HCT116 (cell line): ENCODE results near the gene ARSG. TPM values are rescaled to one million over a fixed set of nuclear protein-coding genes. Genes with fewer than 3 reads are reported as not detected.

ENCODE experiments used
- ATAC-seq: fragments of 200-7000 bp; cut with Tn5 transposase; 2 replicates; pipeline ENCODE4 v1.9.1; 2020; ENCODE audit warnings: mild to moderate bottlenecking, moderate library complexity
- BruUV-seq: library from RNA; stranded (reverse); fragments of 400-500 nt; replicated peaks from 2 replicates; lab custom pipeline; 2021; lab: Mats Ljungman, UMichigan
- CTCF ChIA-PET: fragments of 300-600 bp; sonication (Branson Sonifier 250); formaldehyde crosslinking; loops from one replicate; lab custom pipeline; 2021; ENCODE audit warnings: antibody characterized with exemption; lab: Charles Lee
- POLR2A ChIA-PET: fragments of 300-600, 350-600 bp; sonication (Branson Sonifier 250); formaldehyde crosslinking; loops from one replicate; lab custom pipeline; 2021; ENCODE audit warnings: antibody characterized with exemption; lab: Charles Lee
- RAD21 ChIA-PET, 2 experiments: fragments of 300-600 bp; sonication (Branson Sonifier 250); formaldehyde crosslinking; loops; one replicate each; lab custom pipeline; 2023; ENCODE audit warnings: low total read pairs in 2 of 2; ENCODE audit not compliant: uncharacterized antibody in 2 of 2, unreplicated experiment in 2 of 2, low non-redundant PET in 1 of 2; lab: Charles Lee
- DNase-seq: peaks from one replicate; pipeline ENCODE4 v3.0.0-alpha.2; 2010; ENCODE audit warnings: low read depth, low spot score
- H2AFZ ChIP-seq: fragments of 200-600 bp; shearing (Covaris generic), sonication (generic); 2 replicates; pipeline ENCODE4 v1.6.1; 2017; ENCODE audit warnings: low read depth, mixed run types, mixed read lengths, antibody characterized with exemption, low read length; ENCODE audit not compliant: poor library complexity, severe bottlenecking
- H3K27ac ChIP-seq: 2 replicates; pipeline ENCODE4 v1.5.1; 2012; ENCODE audit warnings: low read depth, low read length
- H3K27me3 ChIP-seq: fragments of 200-600 bp; sonication (generic); 2 replicates; pipeline ENCODE4 v1.6.1; 2016; ENCODE audit warnings: mixed run types, low read length, mixed read lengths; ENCODE audit not compliant: insufficient read depth
- H3K36me3 ChIP-seq, 2 experiments: fragments of 200-500 bp in 1 of 2; fragments of 200-600 bp in 1 of 2; sonication (Bioruptor generic) in 1 of 2; sonication (generic) in 1 of 2; 2 replicates each; pipeline versions ENCODE4 v1.5.1 to v1.6.1; 2014 to 2016; ENCODE audit warnings: low read length in 2 of 2, inconsistent platforms in 1 of 2, mixed read lengths in 1 of 2, mixed run types in 1 of 2; ENCODE audit not compliant: insufficient read depth in 2 of 2, control insufficient read depth in 1 of 2
- H3K4me1 ChIP-seq, 2 experiments: fragments of 200-600 bp in 1 of 2; sonication (generic) in 1 of 2; 2 replicates each; pipeline versions ENCODE4 v1.5.1 to v1.6.1; 2012 to 2017; ENCODE audit warnings: low read length in 2 of 2, inconsistent platforms in 1 of 2, mild to moderate bottlenecking in 1 of 2, mixed read lengths in 1 of 2, mixed run types in 1 of 2, moderate library complexity in 1 of 2; ENCODE audit not compliant: insufficient read depth in 2 of 2, control insufficient read depth in 1 of 2
- H3K4me2 ChIP-seq: fragments of 200-600 bp; sonication (generic); 2 replicates; pipeline ENCODE4 v1.6.1; 2017; ENCODE audit warnings: mixed run types, low read length, mixed read lengths
- H3K4me3 ChIP-seq, 2 experiments: fragments of 200-600 bp in 1 of 2; sonication (generic) in 1 of 2; replicated peaks in 1 of 2; 2 replicates each; pipeline ENCODE4 v1.5.1; 2011 to 2016; ENCODE audit warnings: low read length in 2 of 2, control low read depth in 1 of 2, low read depth in 1 of 2, mild to moderate bottlenecking in 1 of 2, mixed read lengths in 1 of 2, mixed run types in 1 of 2
- H3K79me2 ChIP-seq: fragments of 200-600 bp; sonication (generic); 2 replicates; pipeline ENCODE4 v1.6.1; 2017; ENCODE audit warnings: mild to moderate bottlenecking, mixed run types, low read length, moderate library complexity, mixed read lengths; ENCODE audit not compliant: insufficient read depth
- H3K9ac ChIP-seq: fragments of 200-600 bp; sonication (generic); 2 replicates; pipeline ENCODE4 v1.6.1; 2016; ENCODE audit warnings: low read length, mixed read lengths
- H3K9me2 ChIP-seq: fragments of 200-600 bp; sonication (generic), shearing (Covaris generic); 2 replicates; pipeline ENCODE4 v1.6.1; 2017; ENCODE audit warnings: mixed run types, mild to moderate bottlenecking, moderate library complexity; ENCODE audit not compliant: insufficient read depth
- H3K9me3 ChIP-seq, 2 experiments: fragments of 200-500 bp in 1 of 2; fragments of 200-600 bp in 1 of 2; sonication (Bioruptor generic) in 1 of 2; sonication (generic) in 1 of 2; 2 replicates each; pipeline ENCODE4 v1.6.1; 2014 to 2017; ENCODE audit warnings: low read length in 2 of 2, mixed read lengths in 2 of 2, inconsistent platforms in 1 of 2, low read depth in 1 of 2, mild to moderate bottlenecking in 1 of 2, mixed run types in 1 of 2, moderate library complexity in 1 of 2; ENCODE audit not compliant: control insufficient read depth in 1 of 2, insufficient read depth in 1 of 2
- H4K20me1 ChIP-seq: fragments of 200-600 bp; sonication (generic), shearing (Covaris generic); 2 replicates; pipeline ENCODE4 v1.6.1; 2017; ENCODE audit warnings: mixed run types, mild to moderate bottlenecking, moderate library complexity; ENCODE audit not compliant: insufficient read depth
- CBX3 ChIP-seq: IDR thresholded peaks from 2 replicates; pipeline ENCODE4 v1.6.1; 2012; ENCODE audit warnings: low read depth
- EZH2 ChIP-seq: fragments of 200-600 bp; sonication (generic); IDR thresholded peaks from 2 replicates; pipeline ENCODE4 v1.6.1; 2017; ENCODE audit warnings: antibody characterized with exemption, mixed run types
- EZH2phosphoT487 ChIP-seq: fragments of 200-600 bp; IDR thresholded peaks from 2 replicates; pipeline ENCODE4 v1.6.1; 2018; ENCODE audit warnings: antibody characterized with exemption, borderline replicate concordance
- POLR2A ChIP-seq: IDR thresholded peaks from 2 replicates; pipeline ENCODE4 v1.7.0; 2011; ENCODE audit warnings: borderline replicate concordance; ENCODE audit not compliant: insufficient read depth, insufficient read length; ENCODE audit errors: extremely low read depth
- POLR2AphosphoS5 ChIP-seq: IDR thresholded peaks from 2 replicates; pipeline ENCODE4 v1.6.1; 2011; ENCODE audit warnings: mild to moderate bottlenecking, low read depth, low read length, moderate library complexity
- REST ChIP-seq: IDR thresholded peaks from 2 replicates; pipeline ENCODE4 v1.6.1; 2012; ENCODE audit warnings: low read depth
- SP1 ChIP-seq: IDR thresholded peaks from 2 replicates; pipeline ENCODE4 v1.6.1; 2012; ENCODE audit warnings: low read depth
- YY1 ChIP-seq: IDR thresholded peaks from 2 replicates; pipeline ENCODE4 v1.6.1; 2011; ENCODE audit warnings: low read length, low read depth, moderate library complexity, mild to moderate bottlenecking; ENCODE audit not compliant: insufficient replicate concordance; ENCODE audit errors: extremely low read depth
- intact Hi-C: fragments of 100-400 bp; cut with micrococcal nuclease; formaldehyde crosslinking; loops from 2 replicates; pipeline ENCODE4 v1.10.0; 2022
- total RNA-seq: library from RNA; stranded (reverse); gene quantifications from one replicate; pipeline ENCODE4 v1.2.1, GENCODE V29; 2021; ENCODE audit not compliant: unreplicated experiment
- TF ChIP-seq, protein P1 (sequence below): IDR thresholded peaks from 2 replicates; pipeline ENCODE4 v1.6.1; 2012

The ARSG gene
- total RNA-seq, 1 experiment from 2014 or later, result 17.1 TPM

DNA sequence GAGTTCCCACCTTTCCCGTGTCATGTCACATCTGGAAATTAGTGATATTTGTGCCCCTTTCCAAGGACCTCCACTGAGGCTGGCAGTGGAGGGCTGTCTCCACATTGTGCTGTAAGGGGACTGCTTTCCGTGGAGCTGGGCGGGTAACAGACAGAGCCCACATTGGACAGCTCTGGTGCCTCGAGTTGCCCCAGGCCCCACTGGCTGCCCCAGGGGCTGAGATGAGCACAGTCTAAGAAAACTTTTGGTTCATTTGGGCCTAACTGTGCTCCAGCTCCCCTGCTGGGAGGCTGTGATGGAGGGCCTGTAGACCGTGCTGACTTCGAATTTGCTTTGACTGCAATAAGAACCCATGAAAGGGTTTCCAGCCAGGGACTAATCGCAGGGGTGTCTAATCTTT is 38.0 kb downstream of the ARSG start:
- Histone ChIP-seq H3K9ac (no peak overlapping the region), H3K79me2 (no peaks in the 10 kb centered on the region), H3K9me2 (no peaks in the 10 kb centered on the region), H3K4me1 (peaks cover 15 to 28% of the 10 kb centered on the region in 2 experiments), H2AFZ (no peak overlapping the region), H3K4me3 (no peak overlapping the region), H3K9me3 (no peaks in the 10 kb centered on the region), H3K27me3 (no peaks in the 10 kb centered on the region), H3K36me3 (no peaks in the 10 kb centered on the region), H3K4me2 (no peak overlapping the region; the same call in 1 of the 2 replicates), H4K20me1 (no peaks in the 10 kb centered on the region), H3K27ac (peak overlapping the region; percentile 4; the same call in 1 of the 2 replicates)
- DNase-seq (no peak), ATAC-seq (no peak)
- ChIA-PET CTCF (no interaction called here), POLR2A (interaction anchor here (0.9 kb wide), 1 partner anchor 12 kb away, joined by 3 read pairs; no protein-coding TSS in a partner anchor), RAD21 (no interaction called here)
- intact Hi-C loops, result no loop called here
- no TSS peak for BruUV-seq
- TF ChIP-seq REST (no peak), EZH2 (no peak), YY1 (no peak), EZH2phosphoT487 (no peak), POLR2AphosphoS5 (no peak), CBX3 (no peak), SP1 (no peak), POLR2A (no peak)
- TF ChIP-seq, protein P1, sequence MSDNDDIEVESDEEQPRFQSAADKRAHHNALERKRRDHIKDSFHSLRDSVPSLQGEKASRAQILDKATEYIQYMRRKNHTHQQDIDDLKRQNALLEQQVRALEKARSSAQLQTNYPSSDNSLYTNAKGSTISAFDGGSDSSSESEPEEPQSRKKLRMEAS, result no peak
